Astrocyte (in vitro differentiated cells and primary cell): ENCODE results near the gene FAM227A. TPM values are rescaled to one million over a fixed set of nuclear protein-coding genes. Genes with fewer than 3 reads are reported as not detected.

ENCODE experiments used
- DNase-seq: peaks from one replicate; pipeline ENCODE4 v3.0.0-alpha.2; 2010; ENCODE audit warnings: low read depth
- FAIRE-seq: peaks from 2 replicates; lab custom pipeline; 2011; peaks lifted over from hg19 to GRCh38; lab: Jason Lieb, UNC
- H2AFZ ChIP-seq: 2 replicates; pipeline ENCODE4 v1.6.0; 2012; ENCODE audit warnings: low read depth, low read length, inconsistent platforms
- H3K27ac ChIP-seq: 2 replicates; pipeline ENCODE4 v1.5.1; 2011; ENCODE audit warnings: low read depth, low read length, inconsistent platforms
- H3K27me3 ChIP-seq: 2 replicates; pipeline ENCODE4 v1.6.0; 2011; ENCODE audit warnings: low read length, inconsistent platforms; ENCODE audit not compliant: insufficient read depth
- H3K36me3 ChIP-seq: 2 replicates; pipeline ENCODE4 v1.5.1; 2011; ENCODE audit warnings: low read length, inconsistent platforms; ENCODE audit not compliant: insufficient read depth
- H3K4me1 ChIP-seq: 2 replicates; pipeline ENCODE4 v1.5.1; 2011; ENCODE audit warnings: low read length, inconsistent platforms; ENCODE audit not compliant: insufficient read depth
- H3K4me2 ChIP-seq: 2 replicates; pipeline ENCODE4 v1.6.0; 2012; ENCODE audit warnings: low read length, inconsistent platforms
- H3K4me3 ChIP-seq: 2 replicates; pipeline ENCODE4 v1.5.1; 2011; ENCODE audit warnings: low read depth, mild to moderate bottlenecking, low read length, inconsistent platforms; ENCODE audit not compliant: insufficient read depth
- H3K79me2 ChIP-seq: 2 replicates; pipeline ENCODE4 v1.6.0; 2012; ENCODE audit warnings: mild to moderate bottlenecking, low read length, inconsistent platforms; ENCODE audit not compliant: insufficient read depth
- H3K9ac ChIP-seq: 2 replicates; pipeline ENCODE4 v1.6.0; 2012; ENCODE audit warnings: mild to moderate bottlenecking, low read length, inconsistent platforms
- H3K9me3 ChIP-seq: 2 replicates; pipeline ENCODE4 v1.5.1; 2012; ENCODE audit warnings: low read depth, mild to moderate bottlenecking, low read length, inconsistent platforms; ENCODE audit not compliant: insufficient read depth
- H4K20me1 ChIP-seq: 2 replicates; pipeline ENCODE4 v1.6.0; 2012; ENCODE audit warnings: low read length, inconsistent platforms; ENCODE audit not compliant: insufficient read depth
- H3K27ac Mint-ChIP-seq: one replicate; pipeline ENCODE4 v1.8.0; 2021; ENCODE audit warnings: mild to moderate bottlenecking, mixed read lengths; ENCODE audit not compliant: unreplicated experiment
- H3K27me3 Mint-ChIP-seq: one replicate; pipeline ENCODE4 v1.8.0; 2021; ENCODE audit warnings: low read depth, mixed read lengths; ENCODE audit not compliant: unreplicated experiment
- H3K36me3 Mint-ChIP-seq: one replicate; pipeline ENCODE4 v1.8.0; 2021; ENCODE audit warnings: low read depth, mixed read lengths; ENCODE audit not compliant: unreplicated experiment
- H3K4me1 Mint-ChIP-seq: one replicate; pipeline ENCODE4 v1.8.0; 2021; ENCODE audit warnings: low read depth, mixed read lengths; ENCODE audit not compliant: unreplicated experiment
- H3K4me3 Mint-ChIP-seq: one replicate; pipeline ENCODE4 v1.8.0; 2021; ENCODE audit warnings: mild to moderate bottlenecking, moderate library complexity, mixed read lengths; ENCODE audit not compliant: unreplicated experiment
- H3K9me3 Mint-ChIP-seq: one replicate; pipeline ENCODE4 v1.8.0; 2021; ENCODE audit warnings: mild to moderate bottlenecking, mixed read lengths; ENCODE audit not compliant: unreplicated experiment
- CTCF ChIP-seq: IDR thresholded peaks from 2 replicates; pipeline ENCODE4 v1.5.1; 2011; ENCODE audit warnings: low read depth, mild to moderate bottlenecking, inconsistent platforms, low read length, moderate library complexity; ENCODE audit not compliant: insufficient read depth
- EZH2 ChIP-seq: IDR thresholded peaks from 2 replicates; pipeline ENCODE4 v1.6.1; 2012; ENCODE audit warnings: mild to moderate bottlenecking, low read length, inconsistent platforms; ENCODE audit not compliant: insufficient read depth
- total RNA-seq: library from RNA; stranded (reverse); gene quantifications from 2 replicates; pipeline ENCODE4 v1.2.1, GENCODE V29; 2021

FAM227A gene
- total RNA-seq, 1 donor from 2014 or later = 3.4 TPM

DNA sequence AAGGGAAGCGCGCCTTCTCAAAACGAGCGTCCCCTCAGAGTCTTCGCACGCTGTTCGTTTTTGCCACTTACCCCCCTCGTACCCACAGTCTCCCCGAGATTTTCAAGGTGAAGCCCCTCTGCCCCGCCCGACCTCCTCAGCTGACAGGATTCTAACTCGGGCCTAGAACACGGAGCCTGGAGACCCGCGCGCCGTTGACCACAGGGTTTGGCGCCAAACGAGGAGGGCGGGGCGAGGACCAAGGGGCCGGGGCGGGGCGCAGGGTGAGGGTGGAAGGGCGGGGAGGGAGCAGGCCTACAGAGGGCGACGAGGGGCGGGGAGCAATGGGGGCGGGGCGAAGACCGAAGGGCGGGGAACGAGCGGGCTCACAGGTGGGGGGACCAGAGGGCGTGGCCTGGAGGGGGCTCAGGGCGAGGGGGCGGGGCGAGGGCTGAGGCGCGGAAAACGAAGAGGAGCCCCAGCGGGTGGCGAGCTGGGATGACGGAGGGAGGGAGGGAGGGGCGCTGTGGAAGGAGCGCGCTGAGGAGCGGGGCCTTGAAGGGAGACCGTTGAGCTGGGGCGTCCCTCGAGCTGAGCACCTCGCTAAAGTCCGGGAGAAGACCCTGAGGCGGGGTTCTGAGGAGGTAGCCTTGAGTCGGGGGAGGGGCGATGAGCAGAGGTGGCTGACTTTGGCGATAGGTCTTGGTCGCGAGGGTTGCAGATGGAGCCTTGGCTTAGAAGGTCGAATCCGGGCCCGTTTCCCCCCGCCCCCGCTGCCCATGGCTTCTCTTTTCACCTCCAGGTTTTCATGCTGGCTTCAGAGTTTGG, 86.0 kb downstream of the FAM227A start, which contains the start of gene DMC1:
Gene DMC1, minus strand, starts transcription at position 212 of the 807 bp plus-strand sequence. CDS start 1,927 bp downstream, outside the sequence.
- Histone ChIP-seq H3K9ac (peak within 1 kb of the TSS; percentile 83), H3K27ac (peak within 1 kb of the TSS; percentile 29), H3K4me2 (peak within 1 kb of the TSS; percentile 94), H3K79me2 (no peaks in the 10 kb centered on the region), H3K36me3 (no peaks in the 10 kb centered on the region), H3K4me3 (peak within 1 kb of the TSS; percentile 71), H3K9me3 (no peaks in the 10 kb centered on the region), H3K27me3 (no peaks in the 10 kb centered on the region), H2AFZ (peak within 1 kb of the TSS; percentile 98), H3K4me1 (peaks cover 10% of the 10 kb centered on the region), H4K20me1 (no peaks in the 10 kb centered on the region)
- H3K9me3 Mint-ChIP-seq = no peaks in the 10 kb centered on the region
- H3K36me3 Mint-ChIP-seq = no peaks in the 10 kb centered on the region
- H3K4me3 Mint-ChIP-seq = peak within 1 kb of the TSS; percentile 84
- DNase-seq (peak; percentile 60), FAIRE-seq (no peak)
- no peak within 1 kb of the TSS for H3K27ac Mint-ChIP-seq
- H3K27me3 Mint-ChIP-seq = no peaks in the 10 kb centered on the region
- H3K4me1 Mint-ChIP-seq = peaks cover 2% of the 10 kb centered on the region
- TF ChIP-seq CTCF = no peak
- TF ChIP-seq EZH2 = no peak

DNA sequence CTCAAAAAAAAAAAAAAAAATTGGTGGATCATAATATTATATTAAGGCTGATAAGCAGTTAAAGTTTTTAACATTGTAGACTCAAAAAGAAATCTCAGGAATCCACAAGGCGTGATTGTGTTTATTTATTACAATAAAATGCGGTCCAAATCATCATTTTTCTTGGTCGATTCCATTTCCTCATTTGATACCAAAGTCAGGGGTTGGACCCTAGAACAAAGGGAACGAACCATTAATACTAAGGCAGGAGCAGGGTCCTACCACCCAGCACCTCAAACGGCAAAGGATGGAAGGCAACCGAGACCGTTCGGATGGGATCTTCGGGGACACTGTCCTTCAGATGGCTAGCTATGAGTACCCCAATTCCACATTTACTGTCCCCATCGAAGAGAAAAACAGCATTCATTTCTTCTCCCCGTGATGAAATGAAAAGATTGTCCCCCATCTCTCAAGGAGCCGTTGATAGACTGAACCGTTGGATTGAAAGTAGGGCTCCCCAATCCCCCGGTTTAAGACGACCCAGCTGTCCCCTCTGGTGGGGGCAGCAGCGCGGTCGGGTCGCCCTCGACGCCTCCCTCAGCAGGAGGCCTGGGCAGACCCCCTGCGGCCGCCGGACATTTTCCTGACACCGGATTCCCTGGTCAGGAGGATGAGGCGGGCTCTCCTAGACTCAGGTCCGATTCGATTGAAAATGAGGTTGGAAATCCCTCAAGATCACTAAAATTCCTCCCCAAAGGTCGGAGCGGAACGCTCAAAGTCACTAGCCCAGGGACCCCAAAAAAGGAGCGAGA, 86.8 kb downstream of the FAM227A start:
- FAIRE-seq = no peak
- Histone ChIP-seq H3K4me2 (peak overlapping the region; percentile 94), H3K9me3 (no peaks in the 10 kb centered on the region), H3K9ac (peak overlapping the region; percentile 80), H3K27ac (no peak overlapping the region), H3K4me1 (peaks cover 10% of the 10 kb centered on the region), H3K27me3 (no peaks in the 10 kb centered on the region), H3K36me3 (no peaks in the 10 kb centered on the region), H4K20me1 (no peaks in the 10 kb centered on the region), H3K79me2 (no peaks in the 10 kb centered on the region), H2AFZ (peak overlapping the region; percentile 90), H3K4me3 (peak overlapping the region; percentile 61)
- DNase-seq = no peak
- no peak for TF ChIP-seq CTCF
- TF ChIP-seq EZH2 = no peak
- H3K36me3 Mint-ChIP-seq = no peaks in the 10 kb centered on the region
- H3K9me3 Mint-ChIP-seq = no peaks in the 10 kb centered on the region
- H3K4me3 Mint-ChIP-seq = peak overlapping the region; percentile 75
- H3K27ac Mint-ChIP-seq = no peak overlapping the region
- H3K4me1 Mint-ChIP-seq = peaks cover 2% of the 10 kb centered on the region
- H3K27me3 Mint-ChIP-seq = no peaks in the 10 kb centered on the region
